Activated CD8-positive, alpha-beta memory T cell treated with anti-CD3 and anti-CD28 coated beads for 36 hours (primary cell): ENCODE results near the gene TMEM229B. TPM values are rescaled to one million over a fixed set of nuclear protein-coding genes. Genes with fewer than 3 reads are reported as not detected.

Source experiments
- CTCF ChIA-PET: fragments of 350-600 bp; sonication (Branson Sonifier 250); formaldehyde crosslinking; loops from one replicate; lab custom pipeline; 2021; ENCODE audit warnings: antibody characterized with exemption; lab: Charles Lee
- POLR2A ChIA-PET: fragments of 350-600 bp; sonication (Branson Sonifier 250); formaldehyde crosslinking; loops from one replicate; lab custom pipeline; 2021; ENCODE audit warnings: antibody characterized with exemption; lab: Charles Lee
- total RNA-seq, 2 experiments: library from RNA; stranded (reverse); gene quantifications; one replicate each; pipeline ENCODE4 v1.2.3, GENCODE V29; 2021

TMEM229B gene
- total RNA-seq, 2 experiments from 2014 or later, result 1.5 TPM

DNA sequence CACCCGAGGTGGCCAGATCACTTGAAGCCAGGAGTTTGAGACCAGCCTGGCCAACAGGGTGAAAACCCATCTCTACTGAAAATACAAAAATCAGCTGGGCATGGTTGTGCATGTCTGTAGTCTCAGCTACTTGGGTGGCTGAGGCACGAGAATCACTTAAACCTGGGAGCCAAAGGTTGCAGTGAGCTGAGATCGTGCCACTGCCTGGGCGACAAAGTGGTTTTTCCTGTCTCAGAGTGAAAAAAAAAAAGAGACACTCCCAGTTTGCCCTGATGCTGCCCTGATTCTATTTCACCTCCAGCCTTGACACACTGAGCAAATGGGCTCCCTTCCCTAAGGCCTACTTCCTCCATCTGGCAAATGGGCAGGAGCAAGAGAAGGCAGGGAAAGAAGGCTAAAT is 48.0 kb downstream of the TMEM229B start:
- POLR2A ChIA-PET, result no interaction called here
- CTCF ChIA-PET, result interaction anchor here (1.6 kb wide), 1 partner anchor 13 kb away, joined by 6 read pairs; no protein-coding TSS in a partner anchor

DNA sequence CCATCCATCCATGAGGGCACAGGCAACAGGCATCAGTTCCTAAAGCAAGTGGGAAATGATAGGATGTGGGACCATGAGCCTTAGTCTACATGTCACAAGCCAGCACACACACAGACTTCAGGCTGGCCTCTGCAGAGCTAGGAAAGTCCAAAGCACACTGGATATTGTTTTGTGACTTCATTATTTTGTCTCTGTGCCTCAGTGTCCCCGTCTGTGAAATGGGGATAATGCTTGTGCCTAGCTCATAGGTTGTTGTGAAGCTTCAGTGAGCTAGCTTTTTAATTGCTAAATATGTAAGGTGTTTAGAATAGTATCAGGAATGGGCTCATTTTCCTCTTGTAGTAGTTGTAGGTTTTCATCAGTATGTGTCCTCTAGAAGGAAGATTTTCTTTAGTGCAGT is 49.6 kb downstream of the TMEM229B start:
- POLR2A ChIA-PET, result no interaction called here
- CTCF ChIA-PET, result no interaction called here

DNA sequence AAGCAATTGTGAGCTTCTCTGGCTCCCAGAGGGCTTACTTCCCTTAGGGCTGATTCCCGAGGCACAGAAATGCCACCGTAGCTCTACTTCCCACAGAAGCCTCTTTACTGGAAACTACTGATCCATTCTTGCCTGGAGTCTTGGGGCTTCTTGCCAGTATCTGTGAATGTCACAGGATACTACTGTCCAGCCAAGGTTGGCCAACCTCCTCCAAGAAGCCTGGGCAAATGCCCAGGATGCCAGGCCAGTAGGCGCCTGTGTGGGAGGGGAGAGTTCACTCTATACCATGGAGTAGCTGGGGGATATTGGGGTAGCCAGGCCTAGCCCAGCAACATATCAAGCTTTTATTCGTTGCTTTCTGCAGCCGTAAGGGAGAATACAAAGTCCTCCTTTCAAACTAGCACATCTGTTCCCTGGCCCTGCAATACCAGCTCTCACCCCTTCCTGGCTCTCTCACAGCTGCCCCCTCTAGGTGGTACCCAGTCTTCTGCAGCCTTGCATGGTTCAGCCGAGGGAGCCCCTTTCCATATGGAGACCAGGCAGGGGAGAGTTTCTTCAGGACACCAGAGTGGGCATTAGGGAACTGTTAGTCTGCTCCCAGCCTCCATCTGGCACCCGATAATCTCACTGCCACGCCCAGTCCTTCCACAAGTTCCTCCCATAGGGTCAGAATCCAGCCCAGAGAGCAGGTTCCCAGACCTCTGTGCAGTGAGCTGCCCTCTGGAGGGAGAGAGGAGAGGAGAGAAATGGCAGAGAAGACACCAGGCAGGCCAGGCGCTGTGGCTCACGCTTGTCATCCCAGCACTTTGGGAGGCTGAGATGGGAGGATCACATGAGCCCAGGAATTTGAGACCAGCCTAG is 52.3 kb downstream of the TMEM229B start:
- CTCF ChIA-PET, result no interaction called here
- POLR2A ChIA-PET, result no interaction called here

DNA sequence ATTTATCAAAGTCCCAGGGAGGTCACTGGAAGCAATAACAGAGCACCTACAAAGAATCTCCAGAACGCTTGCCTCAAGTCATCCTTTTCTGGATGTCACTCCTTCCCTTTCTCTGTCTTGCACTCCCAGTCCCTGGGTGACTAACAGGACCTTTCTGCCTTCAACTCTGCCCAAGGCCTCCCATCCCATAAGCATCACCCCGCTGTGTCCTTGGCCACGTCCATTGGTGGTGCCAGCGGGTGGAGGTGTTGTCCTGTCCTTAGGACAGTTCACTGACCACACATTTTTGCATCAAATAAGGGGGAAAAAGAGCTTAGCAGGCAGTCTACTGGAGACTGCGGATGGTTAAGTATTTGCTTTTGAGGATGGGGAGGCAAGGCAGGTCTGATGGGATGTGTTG is 52.9 kb downstream of the TMEM229B start:
- ChIA-PET POLR2A (no interaction called here), CTCF (no interaction called here)

DNA sequence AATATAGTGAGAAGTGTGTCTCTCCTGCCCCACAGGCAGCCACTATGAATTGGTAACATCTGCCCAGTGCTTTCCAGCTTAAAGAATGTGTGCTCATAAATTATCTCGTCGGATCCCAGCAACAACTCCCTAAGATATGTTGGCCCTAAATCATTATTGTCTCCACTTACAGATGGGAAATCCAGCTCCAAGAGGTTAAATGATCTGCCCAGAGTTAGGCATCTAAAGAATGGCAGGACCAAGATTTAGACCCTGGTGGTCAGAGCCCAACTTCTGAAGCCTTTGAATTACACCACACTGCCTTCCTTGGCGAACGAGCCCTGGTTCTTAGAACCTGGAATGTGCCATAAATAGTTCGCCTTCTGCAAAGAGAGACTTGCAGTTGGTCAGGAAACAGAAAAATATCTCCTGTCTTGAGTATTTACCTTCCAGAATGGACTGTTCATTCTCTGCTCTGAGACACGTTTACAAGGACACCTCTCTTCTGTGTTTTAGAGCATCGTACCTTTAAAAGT is 56.4 kb downstream of the TMEM229B start:
- CTCF ChIA-PET, result interaction anchor here (1.0 to 1.5 kb wide), 2 partner anchors 12 to 139 kb away, joined by 3 to 4 read pairs; no protein-coding TSS in a partner anchor
- POLR2A ChIA-PET, result no interaction called here

DNA sequence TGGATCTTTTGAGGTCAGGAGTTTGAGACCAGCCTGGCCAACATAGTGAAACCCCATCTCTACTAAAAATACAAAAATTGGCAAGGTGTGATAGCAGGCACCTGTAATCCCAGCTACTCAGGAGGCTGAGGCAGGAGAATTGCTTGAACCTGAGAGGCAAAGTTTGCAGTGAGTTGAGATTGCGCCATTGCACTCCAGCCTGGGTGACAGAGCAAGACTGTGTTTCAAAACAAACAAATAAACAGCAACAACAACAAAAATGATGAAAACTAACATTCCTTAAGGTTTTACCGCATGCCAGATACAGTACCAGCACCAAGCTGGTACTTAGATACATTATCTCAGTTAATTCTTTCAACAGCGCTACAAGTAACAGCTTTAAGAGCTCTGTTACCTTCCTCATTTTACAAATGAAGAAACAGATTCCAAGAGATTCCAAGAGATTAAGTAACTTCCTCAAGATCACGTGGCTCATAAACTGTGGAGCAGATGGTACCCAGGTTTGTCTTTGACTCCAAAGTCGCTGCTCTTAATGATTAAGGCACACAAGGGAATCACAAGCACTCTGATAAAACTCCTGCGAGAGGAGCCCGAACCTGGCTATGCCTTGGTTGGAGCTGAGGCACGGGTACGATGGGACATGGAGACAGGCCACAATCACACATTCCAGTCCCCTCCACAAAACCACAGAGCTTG is 58.9 kb downstream of the TMEM229B start:
- POLR2A ChIA-PET, result no interaction called here
- CTCF ChIA-PET, result interaction anchor here (0.6 to 1.2 kb wide), 3 partner anchors 128 to 232 kb away, joined by 3 to 5 read pairs (median 5); no protein-coding TSS in a partner anchor

DNA sequence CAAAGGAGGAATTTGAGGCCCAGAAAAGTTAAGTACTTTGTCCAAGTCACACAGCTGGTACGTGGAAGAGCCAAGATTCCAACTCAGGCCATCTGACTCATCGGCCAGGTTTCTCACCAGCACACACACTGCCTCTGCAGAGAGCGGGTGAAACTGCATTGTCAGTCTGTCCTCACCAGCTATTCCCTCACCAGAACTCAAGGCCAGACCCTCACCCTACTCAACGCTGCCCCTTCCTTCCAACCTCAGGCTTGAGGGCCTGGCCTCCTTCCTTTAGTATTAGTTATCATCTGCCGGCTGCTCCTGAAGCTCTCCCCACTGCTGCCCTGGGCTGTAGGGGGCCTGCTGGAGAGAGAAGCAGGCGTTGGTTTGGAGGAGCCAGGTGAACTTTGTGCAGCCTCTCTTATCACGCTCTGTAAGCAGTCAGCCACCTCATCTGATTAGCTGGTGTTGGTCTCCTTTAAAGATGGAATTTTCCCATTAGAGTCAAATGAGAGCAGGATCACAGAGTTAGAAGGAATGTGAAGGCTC is 60.0 kb downstream of the TMEM229B start:
- POLR2A ChIA-PET, result interaction anchor here (0.5 to 1.8 kb wide), 2 partner anchors 143 to 206 kb away, joined by 3 read pairs; no protein-coding TSS in a partner anchor

DNA sequence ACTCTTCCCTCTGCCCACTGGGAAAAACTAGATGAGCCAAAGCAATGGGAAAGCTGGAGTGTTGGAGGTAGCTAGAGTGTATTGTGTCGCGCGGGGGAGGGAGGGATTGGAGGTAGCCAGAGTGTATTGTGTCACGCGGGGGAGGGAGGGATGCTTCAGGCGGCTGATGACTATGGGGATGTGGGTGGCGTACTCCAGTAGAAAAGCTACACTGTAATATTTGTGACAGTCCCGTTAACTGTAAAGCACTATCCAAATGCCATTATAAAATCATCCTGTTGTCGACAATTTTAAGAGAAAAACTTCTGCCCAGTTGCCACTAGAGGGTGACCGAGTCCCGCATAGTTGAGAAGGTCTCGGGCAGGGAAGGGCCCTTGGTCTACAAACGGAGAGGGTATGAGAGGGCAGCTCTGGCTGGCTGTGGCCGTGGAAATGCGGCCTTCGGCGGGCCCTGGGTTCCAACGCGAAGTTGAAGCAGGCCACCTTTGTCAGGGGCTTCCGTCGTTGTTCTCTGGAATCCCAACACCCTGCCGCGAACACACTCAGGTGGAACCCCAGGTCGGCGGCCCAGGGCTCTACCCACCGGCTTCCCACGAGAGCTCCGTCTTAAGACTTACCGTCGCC is 61.4 kb downstream of the TMEM229B start:
- ChIA-PET POLR2A (interaction anchor here (0.6 to 1.8 kb wide), 3 partner anchors 104 to 173 kb away, joined by 3 to 12 read pairs (median 3); partner anchors contain the start of gene PIGH), CTCF (interaction anchor here (0.6 to 3.8 kb wide), 32 partner anchors 9 to 277 kb away, joined by 3 to 53 read pairs (median 4); no protein-coding TSS in a partner anchor)

More for the DNA sequence above, 60.0 kb downstream of the TMEM229B start:
- CTCF ChIA-PET, result interaction anchor here (1.0 to 3.8 kb wide), 10 partner anchors 12 to 171 kb away, joined by 3 to 53 read pairs (median 5); no protein-coding TSS in a partner anchor

DNA sequence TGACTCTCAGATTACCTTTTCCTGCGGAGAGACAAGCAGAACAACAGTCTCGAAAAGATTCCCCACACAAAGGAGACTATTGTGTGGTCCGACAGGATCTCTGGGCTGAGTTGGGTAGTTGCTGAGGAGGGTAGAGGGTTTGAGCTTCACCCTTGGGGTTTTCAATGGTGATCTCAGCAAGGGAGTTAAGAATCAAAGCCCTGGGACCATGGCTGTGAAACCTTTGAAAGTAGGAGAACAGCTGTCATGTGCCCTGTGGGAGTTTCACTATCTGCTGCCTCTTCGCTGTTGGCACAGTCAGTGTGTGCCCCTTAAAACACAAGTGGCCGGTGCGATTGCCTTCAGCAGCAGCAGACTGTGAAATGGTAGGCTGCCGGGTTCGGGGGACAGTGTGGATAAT is 62.4 kb downstream of the TMEM229B start:
- CTCF ChIA-PET, result interaction anchor here (0.6 to 3.8 kb wide), 9 partner anchors 8 to 150 kb away, joined by 3 to 53 read pairs (median 5); no protein-coding TSS in a partner anchor
- POLR2A ChIA-PET, result interaction anchor here (0.6 kb wide), 1 partner anchor 105 kb away, joined by 12 read pairs; no protein-coding TSS in a partner anchor

DNA sequence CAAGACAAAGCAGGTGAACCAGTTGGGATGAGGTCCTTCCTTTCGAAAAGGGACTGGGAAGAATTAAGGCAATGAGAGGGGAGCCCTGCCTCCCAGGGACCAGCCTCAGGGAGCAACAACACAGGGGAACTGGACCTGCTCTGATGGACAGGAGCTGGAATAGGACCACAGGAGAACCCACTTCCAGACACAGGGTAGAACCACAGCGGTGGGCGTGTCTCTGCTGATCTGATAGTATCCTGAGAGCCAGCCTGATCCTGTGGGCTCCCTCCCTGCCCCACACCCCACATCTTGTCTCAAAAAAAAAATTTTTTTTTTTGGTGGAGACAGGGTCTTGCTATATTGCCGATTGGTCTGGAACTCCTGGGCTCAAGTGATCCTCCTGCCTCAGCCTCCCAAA is 62.9 kb downstream of the TMEM229B start:
- POLR2A ChIA-PET, result no interaction called here
- CTCF ChIA-PET, result interaction anchor here (1.2 to 3.8 kb wide), 3 partner anchors 10 to 146 kb away, joined by 4 to 53 read pairs (median 17); no protein-coding TSS in a partner anchor

DNA sequence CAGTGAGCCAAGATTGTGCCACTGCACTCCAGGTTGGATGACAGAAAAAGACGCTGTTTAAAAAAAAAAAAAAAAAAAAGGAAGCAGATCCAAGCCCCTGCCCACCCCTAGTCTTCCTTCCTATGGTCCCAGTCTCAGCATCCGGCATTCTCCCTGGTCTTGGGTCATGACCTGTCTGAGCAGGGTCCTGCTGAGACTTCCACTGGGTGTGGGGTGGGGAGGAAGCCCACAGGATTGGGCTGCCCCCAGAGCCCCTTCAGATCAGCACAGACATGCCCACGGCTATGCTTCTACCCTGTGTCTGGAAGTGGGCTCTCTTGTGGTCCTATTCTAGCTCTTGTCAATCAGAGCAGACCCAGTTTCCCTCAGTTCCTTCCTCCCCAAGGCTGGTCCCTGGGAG is 64.0 kb downstream of the TMEM229B start:
- CTCF ChIA-PET, result interaction anchor here (1.1 kb wide), 1 partner anchor 242 kb away, joined by 3 read pairs; no protein-coding TSS in a partner anchor

DNA sequence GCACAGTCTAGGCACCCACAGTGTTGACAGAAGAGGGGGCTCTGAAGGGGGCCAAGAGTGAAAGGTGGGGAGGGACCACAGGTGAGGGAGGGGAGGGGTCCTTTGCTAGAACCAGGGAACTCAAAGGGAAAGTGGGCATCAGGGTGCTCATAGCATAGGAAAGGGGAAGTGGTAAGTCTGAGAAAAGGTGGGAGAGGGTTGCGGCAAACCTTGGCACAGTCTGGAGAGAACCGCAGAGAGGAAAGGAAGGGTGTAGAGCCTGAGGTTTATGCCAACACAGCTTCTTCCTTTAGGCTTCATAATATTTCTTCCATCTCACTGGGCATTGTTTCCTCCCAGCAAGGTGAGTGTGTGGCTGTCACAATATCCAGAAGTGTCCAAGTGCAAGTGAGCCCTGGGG is 65.1 kb downstream of the TMEM229B start:
- POLR2A ChIA-PET, result no interaction called here
- CTCF ChIA-PET, result interaction anchor here (0.7 to 2.5 kb wide), 2 partner anchors 148 to 192 kb away, joined by 7 to 8 read pairs; no protein-coding TSS in a partner anchor

More for the DNA sequence above, 64.0 kb downstream of the TMEM229B start:
- POLR2A ChIA-PET, result no interaction called here

DNA sequence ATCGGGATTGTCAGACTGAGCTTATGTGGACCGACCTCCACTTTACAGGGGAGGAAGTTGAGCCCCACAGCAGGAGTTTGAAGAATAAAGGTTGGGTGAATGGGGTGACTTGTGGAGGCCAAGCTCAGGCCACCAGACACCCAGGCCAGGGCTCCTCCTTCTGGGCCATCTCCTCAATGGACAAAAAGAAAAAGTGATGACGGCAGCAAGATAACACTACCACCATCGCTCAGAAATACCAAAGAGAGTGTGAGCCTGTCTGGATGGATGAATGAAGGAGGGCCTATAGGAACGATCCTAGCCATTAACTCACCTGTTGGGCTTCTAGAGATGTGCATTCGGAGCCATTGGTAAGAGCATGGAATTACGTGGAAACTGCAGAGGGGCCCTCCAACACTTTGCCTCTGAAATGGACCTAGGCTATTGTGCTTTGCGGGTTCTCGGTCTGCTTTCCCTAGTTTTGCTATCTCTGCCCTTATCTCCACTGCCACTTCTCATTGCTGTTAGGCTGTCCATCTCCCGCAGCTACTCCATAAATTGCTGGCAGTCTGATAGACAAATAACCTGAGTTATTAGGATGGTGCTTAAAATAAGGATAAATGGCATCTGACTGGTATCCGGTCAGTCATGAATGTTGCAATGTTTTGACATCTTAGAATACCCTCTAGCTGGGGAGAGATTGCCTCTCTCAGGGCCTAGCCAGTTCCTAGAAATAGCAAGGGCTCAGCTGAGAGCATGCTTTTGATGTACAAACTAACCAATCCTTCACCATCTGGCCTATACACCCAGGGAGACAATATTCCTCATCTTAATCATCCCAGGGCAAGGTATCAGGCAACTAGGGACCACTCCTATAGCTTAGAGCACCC is 66.9 kb downstream of the TMEM229B start:
- ChIA-PET CTCF (interaction anchor here (2.5 kb wide), 1 partner anchor 149 kb away, joined by 8 read pairs; no protein-coding TSS in a partner anchor), POLR2A (no interaction called here)

Other genes with a start within 250 kb of the TMEM229B start
- 1 to 10 TPM; 5.9 to 7.0 TPM for gene PALS1, start 247.3 kb downstream of the TMEM229B start, total RNA-seq
- gene ATP6V1D, start 128.9 kb downstream of the TMEM229B start, total RNA-seq, result 10 to 100 TPM; 31.4 to 38.2 TPM
- gene EIF2S1, start 128.4 kb downstream of the TMEM229B start, total RNA-seq, result 100 to 1,000 TPM; 300 to 310 TPM
- 1 to 10 TPM; 1.1 to 1.2 TPM for gene PLEK2, start 76.6 kb downstream of the TMEM229B start, total RNA-seq
- gene PLEKHH1, start 44.6 kb upstream of the TMEM229B start, total RNA-seq, result 1 to 10 TPM; 1.6 to 2.0 TPM
- 10 to 100 TPM; 21.6 to 22.7 TPM for gene PIGH, start 111.5 kb upstream of the TMEM229B start, total RNA-seq
- gene ARG2, start 131.2 kb upstream of the TMEM229B start, total RNA-seq, result 1 to 10 TPM; 5.5 to 5.6 TPM
- gene VTI1B, start 185.9 kb upstream of the TMEM229B start, total RNA-seq, result 10 to 100 TPM; 83.5 to 84.0 TPM
- 10 to 100 TPM; 59.1 to 60.6 TPM for gene RDH11, start 207.0 kb upstream of the TMEM229B start, total RNA-seq
- not detected for gene RDH12, start 213.2 kb upstream of the TMEM229B start, total RNA-seq